Endothelial cell of umbilical vein (primary cell): ENCODE measurements around the gene CNST.

Experiments used
- CTCF ChIP-seq, 2 donors: IDR thresholded peaks; 1 replicate in 1 of 2; 2 replicates in 1 of 2; pipeline ENCODE4 v1.5.1; 2011; ENCODE audit warnings: low read length in 2 of 2, mild to moderate bottlenecking in 2 of 2, moderate library complexity in 2 of 2, control low read depth in 1 of 2, inconsistent platforms in 1 of 2, low read depth in 1 of 2; ENCODE audit not compliant: insufficient read depth in 1 of 2; ENCODE audit errors: extremely low read depth in 1 of 2
- EZH2 ChIP-seq: IDR thresholded peaks from 2 replicates; pipeline ENCODE4 v1.6.1; 2012; ENCODE audit warnings: borderline replicate concordance, low read depth, mild to moderate bottlenecking, moderate library complexity, low read length, inconsistent platforms; ENCODE audit not compliant: severe bottlenecking
- FOS ChIP-seq: IDR thresholded peaks from 2 replicates; pipeline ENCODE4 v1.6.1; 2011; ENCODE audit warnings: mild to moderate bottlenecking, low read length, moderate library complexity, borderline replicate concordance; ENCODE audit not compliant: insufficient read depth
- JUN ChIP-seq: IDR thresholded peaks from 2 replicates; pipeline ENCODE4 v1.6.1; 2011; ENCODE audit warnings: borderline replicate concordance, low read depth; ENCODE audit not compliant: insufficient read length, insufficient read depth
- MYC ChIP-seq: IDR thresholded peaks from one replicate; pipeline ENCODE4 v1.6.1; 2011; ENCODE audit warnings: mild to moderate bottlenecking, low read depth, low read length
- POLR2A ChIP-seq: IDR thresholded peaks from 2 replicates; pipeline ENCODE4 v1.6.1; 2012; ENCODE audit warnings: low read depth, mild to moderate bottlenecking, control low read depth, low read length
- POLR2AphosphoS5 ChIP-seq: IDR thresholded peaks from 2 replicates; pipeline ENCODE4 v1.6.1; 2012; ENCODE audit warnings: low read depth, mild to moderate bottlenecking, control low read depth, low read length, moderate library complexity; ENCODE audit not compliant: insufficient read depth
- TF ChIP-seq, protein P1 (sequence below): IDR thresholded peaks from 2 replicates; pipeline ENCODE4 v1.6.1; 2011; ENCODE audit not compliant: insufficient read depth, insufficient read length

GRCh38 chr1:246587606-246588005 is 21.4 kb downstream of the CNST start:
- TF ChIP-seq CTCF (IDR thresholded peaks at IDR 0.05; ENCODE audit: extremely low read depth in 1 of 2, insufficient read depth in 1 of 2, low read depth in 1 of 2, low read length in 2 of 2) (no peak), POLR2A (no peak), EZH2 (no peak), POLR2AphosphoS5 (no peak), FOS (peak; percentile 68), JUN (peak; percentile 41), MYC (no peak)
- TF ChIP-seq, protein P1, sequence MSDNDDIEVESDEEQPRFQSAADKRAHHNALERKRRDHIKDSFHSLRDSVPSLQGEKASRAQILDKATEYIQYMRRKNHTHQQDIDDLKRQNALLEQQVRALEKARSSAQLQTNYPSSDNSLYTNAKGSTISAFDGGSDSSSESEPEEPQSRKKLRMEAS, result no peak
